ENCODE measurements around the gene LRFN4. TPM values are rescaled to one million over a fixed set of nuclear protein-coding genes. Genes with fewer than 3 reads are reported as not detected.

Gene LRFN4
- total RNA-seq, 1 experiment from 2014 or later, result 56.7 TPM

GRCh38 chr11:66877588-66878385, 20.9 kb downstream of the LRFN4 start:
- DNase-seq (ENCODE audit: low read depth, low spot score), result no peak
- intact Hi-C loops (cut with micrococcal nuclease; ENCODE audit: unreplicated experiment), result no loop called here
- Histone ChIP-seq H3K4me3 (ENCODE audit: low read depth in 2 of 2, low read length in 2 of 2) (no peak overlapping the region), H3K27me3 (ENCODE audit: control insufficient read depth, insufficient read depth, low read length) (no peaks in the 10 kb centered on the region), H3K27ac (ENCODE audit: low read length) (no peak overlapping the region), H3K36me3 (ENCODE audit: control insufficient read depth, insufficient read depth, low read length) (no peaks in the 10 kb centered on the region), H3K4me1 (ENCODE audit: control insufficient read depth, insufficient read depth, low read length) (peaks cover 21% of the 10 kb centered on the region), H3K9me3 (ENCODE audit: control insufficient read depth, insufficient read depth, low read depth, low read length) (no peaks in the 10 kb centered on the region)
- in situ Hi-C loops (cut with HindIII; ENCODE audit: low pct_unique_long_range_greater_than_20kb, low sequenced_read_pairs), result no loop called here
- ChIA-PET CTCF (interaction anchor here (0.6 kb wide), 1 partner anchor 386 kb away, joined by 12 read pairs; no protein-coding TSS in a partner anchor), POLR2A (no interaction called here)
- TF ChIP-seq TCF7L2 (IDR thresholded peaks at IDR 0.05; ENCODE audit: low read depth, low read length), result no peak
- no peak for TF ChIP-seq SIN3A (IDR thresholded peaks at IDR 0.05; ENCODE audit: borderline replicate concordance, insufficient read depth, low read depth, low read length)
- TF ChIP-seq, protein P1, sequence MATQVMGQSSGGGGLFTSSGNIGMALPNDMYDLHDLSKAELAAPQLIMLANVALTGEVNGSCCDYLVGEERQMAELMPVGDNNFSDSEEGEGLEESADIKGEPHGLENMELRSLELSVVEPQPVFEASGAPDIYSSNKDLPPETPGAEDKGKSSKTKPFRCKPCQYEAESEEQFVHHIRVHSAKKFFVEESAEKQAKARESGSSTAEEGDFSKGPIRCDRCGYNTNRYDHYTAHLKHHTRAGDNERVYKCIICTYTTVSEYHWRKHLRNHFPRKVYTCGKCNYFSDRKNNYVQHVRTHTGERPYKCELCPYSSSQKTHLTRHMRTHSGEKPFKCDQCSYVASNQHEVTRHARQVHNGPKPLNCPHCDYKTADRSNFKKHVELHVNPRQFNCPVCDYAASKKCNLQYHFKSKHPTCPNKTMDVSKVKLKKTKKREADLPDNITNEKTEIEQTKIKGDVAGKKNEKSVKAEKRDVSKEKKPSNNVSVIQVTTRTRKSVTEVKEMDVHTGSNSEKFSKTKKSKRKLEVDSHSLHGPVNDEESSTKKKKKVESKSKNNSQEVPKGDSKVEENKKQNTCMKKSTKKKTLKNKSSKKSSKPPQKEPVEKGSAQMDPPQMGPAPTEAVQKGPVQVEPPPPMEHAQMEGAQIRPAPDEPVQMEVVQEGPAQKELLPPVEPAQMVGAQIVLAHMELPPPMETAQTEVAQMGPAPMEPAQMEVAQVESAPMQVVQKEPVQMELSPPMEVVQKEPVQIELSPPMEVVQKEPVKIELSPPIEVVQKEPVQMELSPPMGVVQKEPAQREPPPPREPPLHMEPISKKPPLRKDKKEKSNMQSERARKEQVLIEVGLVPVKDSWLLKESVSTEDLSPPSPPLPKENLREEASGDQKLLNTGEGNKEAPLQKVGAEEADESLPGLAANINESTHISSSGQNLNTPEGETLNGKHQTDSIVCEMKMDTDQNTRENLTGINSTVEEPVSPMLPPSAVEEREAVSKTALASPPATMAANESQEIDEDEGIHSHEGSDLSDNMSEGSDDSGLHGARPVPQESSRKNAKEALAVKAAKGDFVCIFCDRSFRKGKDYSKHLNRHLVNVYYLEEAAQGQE (IDR thresholded peaks at IDR 0.05; ENCODE audit: insufficient read depth in 1 of 2, low read depth in 2 of 2, low read length in 1 of 2), result no peak
- TF ChIP-seq, protein P2, sequence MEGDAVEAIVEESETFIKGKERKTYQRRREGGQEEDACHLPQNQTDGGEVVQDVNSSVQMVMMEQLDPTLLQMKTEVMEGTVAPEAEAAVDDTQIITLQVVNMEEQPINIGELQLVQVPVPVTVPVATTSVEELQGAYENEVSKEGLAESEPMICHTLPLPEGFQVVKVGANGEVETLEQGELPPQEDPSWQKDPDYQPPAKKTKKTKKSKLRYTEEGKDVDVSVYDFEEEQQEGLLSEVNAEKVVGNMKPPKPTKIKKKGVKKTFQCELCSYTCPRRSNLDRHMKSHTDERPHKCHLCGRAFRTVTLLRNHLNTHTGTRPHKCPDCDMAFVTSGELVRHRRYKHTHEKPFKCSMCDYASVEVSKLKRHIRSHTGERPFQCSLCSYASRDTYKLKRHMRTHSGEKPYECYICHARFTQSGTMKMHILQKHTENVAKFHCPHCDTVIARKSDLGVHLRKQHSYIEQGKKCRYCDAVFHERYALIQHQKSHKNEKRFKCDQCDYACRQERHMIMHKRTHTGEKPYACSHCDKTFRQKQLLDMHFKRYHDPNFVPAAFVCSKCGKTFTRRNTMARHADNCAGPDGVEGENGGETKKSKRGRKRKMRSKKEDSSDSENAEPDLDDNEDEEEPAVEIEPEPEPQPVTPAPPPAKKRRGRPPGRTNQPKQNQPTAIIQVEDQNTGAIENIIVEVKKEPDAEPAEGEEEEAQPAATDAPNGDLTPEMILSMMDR (IDR thresholded peaks at IDR 0.05), result no peak
- TF ChIP-seq POLR2AphosphoS5 (IDR thresholded peaks at IDR 0.05; ENCODE audit: low read depth, low read length), result no peak
- ATAC-seq, result no peak
- no TSS peak for BruUV-seq (replicated peaks)

DNA sequence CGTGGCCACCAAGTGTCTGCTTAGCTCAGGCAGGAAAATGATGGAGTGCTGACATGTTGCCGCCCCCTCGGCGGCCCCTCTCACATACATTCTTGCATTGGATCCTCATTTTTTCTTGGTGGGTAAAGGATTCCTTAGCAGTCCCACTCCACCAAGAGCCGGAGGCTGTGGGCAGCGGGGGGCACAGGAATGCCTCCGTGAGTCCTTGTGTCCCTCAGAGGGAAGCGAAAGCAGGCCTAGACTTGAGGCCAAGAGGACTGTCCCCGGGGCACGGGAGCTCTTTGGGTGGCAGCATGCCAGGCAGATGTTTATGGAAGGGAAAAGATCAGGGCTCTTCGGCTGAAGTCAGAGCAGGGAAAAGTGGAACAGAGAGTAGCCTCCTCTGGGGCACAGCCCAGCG, 21.6 kb downstream of the LRFN4 start:
- ATAC-seq, result no peak
- Histone ChIP-seq H3K27me3 (ENCODE audit: control insufficient read depth, insufficient read depth, low read length) (no peaks in the 10 kb centered on the region), H3K9me3 (ENCODE audit: control insufficient read depth, insufficient read depth, low read depth, low read length) (no peaks in the 10 kb centered on the region), H3K27ac (ENCODE audit: low read length) (no peak overlapping the region), H3K4me3 (ENCODE audit: low read depth in 2 of 2, low read length in 2 of 2) (no peak overlapping the region), H3K4me1 (ENCODE audit: control insufficient read depth, insufficient read depth, low read length) (peaks cover 27% of the 10 kb centered on the region), H3K36me3 (ENCODE audit: control insufficient read depth, insufficient read depth, low read length) (no peaks in the 10 kb centered on the region)
- TF ChIP-seq, protein P1 (IDR thresholded peaks at IDR 0.05; ENCODE audit: insufficient read depth in 1 of 2, low read depth in 2 of 2, low read length in 1 of 2), result no peak
- TF ChIP-seq POLR2AphosphoS5 (IDR thresholded peaks at IDR 0.05; ENCODE audit: low read depth, low read length), result no peak
- no peak for TF ChIP-seq TCF7L2 (IDR thresholded peaks at IDR 0.05; ENCODE audit: low read depth, low read length)
- no peak for TF ChIP-seq SIN3A (IDR thresholded peaks at IDR 0.05; ENCODE audit: borderline replicate concordance, insufficient read depth, low read depth, low read length)
- intact Hi-C loops (cut with micrococcal nuclease; ENCODE audit: unreplicated experiment) (no loop called here), in situ Hi-C loops (cut with HindIII; ENCODE audit: low pct_unique_long_range_greater_than_20kb, low sequenced_read_pairs) (no loop called here)
- ChIA-PET POLR2A (no interaction called here), CTCF (no interaction called here)
- no peak for DNase-seq (ENCODE audit: low read depth, low spot score)
- no TSS peak for BruUV-seq (replicated peaks)
